ENCODE measurements around the gene IFI27L1. TPM values are rescaled to one million over a fixed set of nuclear protein-coding genes. Genes with fewer than 3 reads are reported as not detected.

Gene IFI27L1
- total RNA-seq, 4 donors from 2014 or later = 7.2 to 11.4 (median 9.3) TPM

GRCh38 chr14:94052199-94052598, 28.9 kb upstream of the IFI27L1 start:
- Histone ChIP-seq H3K4me3 (no peak overlapping the region), H3K4me1 (no peaks in the 10 kb centered on the region), H3K9me3 (no peaks in the 10 kb centered on the region), H3K27me3 (no peaks in the 10 kb centered on the region), H3K27ac (no peak overlapping the region), H3K36me3 (peaks cover 100% of the 10 kb centered on the region)
- TF ChIP-seq EP300 (IDR thresholded peaks at IDR 0.05) (no peak), POLR2AphosphoS5 (IDR thresholded peaks at IDR 0.05) (no peak), POLR2A (IDR thresholded peaks at IDR 0.05) (no peak)
- WGBS = 78% methylated on average over 1 of the region's 1 CpG
- no peak for DNase-seq (ENCODE audit: low spot score in 2 of 2)

GRCh38 chr14:94052662-94053061, 28.4 kb upstream of the IFI27L1 start:
- Histone ChIP-seq H3K4me3 (no peak overlapping the region), H3K27ac (no peak overlapping the region), H3K4me1 (no peaks in the 10 kb centered on the region), H3K36me3 (peaks cover 100% of the 10 kb centered on the region), H3K9me3 (no peaks in the 10 kb centered on the region), H3K27me3 (no peaks in the 10 kb centered on the region)
- WGBS = 92% methylated on average over 4 of the region's 4 CpGs
- DNase-seq (ENCODE audit: low spot score in 2 of 2) = peak in 1 of 2 donors; percentile 2
- TF ChIP-seq EP300 (IDR thresholded peaks at IDR 0.05) = no peak
- TF ChIP-seq CTCF (IDR thresholded peaks at IDR 0.05) = no peak
- TF ChIP-seq POLR2A (IDR thresholded peaks at IDR 0.05) = no peak
- TF ChIP-seq POLR2AphosphoS5 (IDR thresholded peaks at IDR 0.05) = no peak

GRCh38 chr14:94054401-94054800, 26.7 kb upstream of the IFI27L1 start:
- H3K27ac ChIP-seq = no peak overlapping the region
- TF ChIP-seq POLR2AphosphoS5 (IDR thresholded peaks at IDR 0.05) (no peak), POLR2A (IDR thresholded peaks at IDR 0.05) (no peak), EP300 (IDR thresholded peaks at IDR 0.05) (no peak), CTCF (IDR thresholded peaks at IDR 0.05) (no peak)
- H3K27me3 ChIP-seq = no peaks in the 10 kb centered on the region
- peaks cover 99% of the 10 kb centered on the region for H3K36me3 ChIP-seq
- 100% methylated on average over 1 of the region's 1 CpG for WGBS
- no peak overlapping the region for H3K4me3 ChIP-seq
- no peaks in the 10 kb centered on the region for H3K9me3 ChIP-seq
- DNase-seq (ENCODE audit: low spot score in 2 of 2) = no peak
- no peaks in the 10 kb centered on the region for H3K4me1 ChIP-seq

- no peak for TF ChIP-seq POLR2A (IDR thresholded peaks at IDR 0.05)
- no peak for TF ChIP-seq POLR2AphosphoS5 (IDR thresholded peaks at IDR 0.05)
- TF ChIP-seq EP300 (IDR thresholded peaks at IDR 0.05) = no peak
- no peak for TF ChIP-seq CTCF (IDR thresholded peaks at IDR 0.05)
- H3K4me1 ChIP-seq = no peaks in the 10 kb centered on the region
- peaks cover 99% of the 10 kb centered on the region for H3K36me3 ChIP-seq
- no peak overlapping the region for H3K27ac ChIP-seq
- no peaks in the 10 kb centered on the region for H3K9me3 ChIP-seq
- H3K4me3 ChIP-seq = no peak overlapping the region
- WGBS = 92% methylated on average over 7 of the region's 7 CpGs
- H3K27me3 ChIP-seq = no peaks in the 10 kb centered on the region
- DNase-seq (ENCODE audit: low spot score in 2 of 2) = peak in 1 of 2 donors; percentile 21
Observed at GRCh38 chr14:94054936-94055335, 26.2 kb upstream of the IFI27L1 start.

GRCh38 chr14:94056579-94057308, 24.4 kb upstream of the IFI27L1 start:
- TF ChIP-seq POLR2AphosphoS5 (IDR thresholded peaks at IDR 0.05) (no peak), POLR2A (IDR thresholded peaks at IDR 0.05) (no peak), CTCF (IDR thresholded peaks at IDR 0.05) (no peak), EP300 (IDR thresholded peaks at IDR 0.05) (no peak)
- Histone ChIP-seq H3K27ac (no peak overlapping the region), H3K4me1 (no peaks in the 10 kb centered on the region), H3K36me3 (peaks cover 99% of the 10 kb centered on the region), H3K27me3 (no peaks in the 10 kb centered on the region), H3K9me3 (no peaks in the 10 kb centered on the region), H3K4me3 (no peak overlapping the region)
- 82% methylated on average over 6 of the region's 6 CpGs for WGBS
- DNase-seq (ENCODE audit: low spot score in 2 of 2) = peak in 1 of 2 donors; percentile 24
